Measurements from ENCODE around the gene DSCAM.

Gene DSCAM

GRCh38 chr21:40840401-40841125 is 6.4 kb downstream of the DSCAM start:
- no peak for DNase-seq (ENCODE audit: low read depth)

GRCh38 chr21:40839521-40839920 is 7.4 kb downstream of the DSCAM start:
- DNase-seq (ENCODE audit: low read depth): no peak

DNA sequence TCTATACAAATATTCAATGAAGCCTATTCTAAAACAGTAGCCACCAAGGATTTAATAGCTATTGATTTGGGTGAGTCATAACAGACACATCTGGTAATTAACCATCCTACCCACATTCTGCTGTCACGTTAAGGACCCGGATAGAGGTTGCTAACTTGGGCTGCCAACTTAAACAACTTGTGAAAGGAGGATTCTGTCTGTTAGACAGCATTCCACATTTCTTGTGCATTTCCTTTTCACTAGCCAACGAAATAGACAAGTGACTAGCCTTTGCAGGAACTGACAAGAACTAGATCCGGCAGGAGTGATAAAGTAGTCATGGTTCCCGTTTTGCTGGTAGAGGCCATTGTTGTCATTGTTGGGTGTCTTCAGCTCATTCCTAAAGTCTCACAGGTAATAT is 9.5 kb downstream of the DSCAM start:
- no peak for DNase-seq (ENCODE audit: low read depth)

GRCh38 chr21:40835184-40835694 is 11.7 kb downstream of the DSCAM start:
- DNase-seq (ENCODE audit: low read depth): no peak

GRCh38 chr21:40833184-40833583 is 13.8 kb downstream of the DSCAM start:
- DNase-seq (ENCODE audit: low read depth): no peak

DNA sequence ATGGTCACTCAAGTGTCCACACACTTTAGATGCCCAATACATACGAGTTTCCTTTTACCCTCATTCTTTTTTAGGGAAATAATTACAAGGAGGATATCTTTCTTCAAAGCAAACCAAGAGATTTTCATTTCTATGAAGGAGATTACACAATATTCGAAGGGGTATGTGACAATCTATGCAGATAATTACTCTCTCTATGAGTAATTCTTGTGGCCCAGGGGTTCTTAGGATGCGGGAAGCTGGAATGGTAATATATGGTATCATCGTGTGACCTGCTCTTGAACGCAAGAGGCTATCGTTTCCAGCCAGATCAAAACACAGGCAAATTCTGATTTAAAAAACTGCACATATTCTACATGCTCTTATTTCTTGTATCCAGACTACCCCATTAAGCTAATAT is 14.6 kb downstream of the DSCAM start:
- no peak for DNase-seq (ENCODE audit: low read depth)

- DNase-seq (ENCODE audit: low read depth): no peak
These were observed 16.1 kb downstream of the DSCAM start for GRCh38 chr21:40830836-40831235.

DNA sequence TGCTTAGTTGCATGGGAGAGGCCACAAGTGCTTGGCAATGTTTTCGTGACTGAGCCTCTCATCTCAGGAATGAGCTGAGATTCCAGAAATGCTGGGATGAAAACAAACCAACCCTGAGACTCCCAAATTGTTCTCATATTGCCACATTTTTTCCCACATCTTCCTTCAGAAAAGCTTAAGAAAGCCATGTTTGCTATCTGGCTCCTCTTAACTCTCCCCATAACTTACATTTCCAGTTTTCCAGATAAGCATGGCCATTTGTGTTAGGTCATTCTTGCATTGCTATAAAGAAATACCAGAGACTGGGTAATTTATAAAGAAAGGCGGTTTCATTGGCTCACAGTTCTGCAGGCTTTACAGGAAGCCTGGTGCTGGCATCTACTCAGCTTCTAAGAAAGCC is 17.2 kb downstream of the DSCAM start:
- DNase-seq (ENCODE audit: low read depth): no peak

DNA sequence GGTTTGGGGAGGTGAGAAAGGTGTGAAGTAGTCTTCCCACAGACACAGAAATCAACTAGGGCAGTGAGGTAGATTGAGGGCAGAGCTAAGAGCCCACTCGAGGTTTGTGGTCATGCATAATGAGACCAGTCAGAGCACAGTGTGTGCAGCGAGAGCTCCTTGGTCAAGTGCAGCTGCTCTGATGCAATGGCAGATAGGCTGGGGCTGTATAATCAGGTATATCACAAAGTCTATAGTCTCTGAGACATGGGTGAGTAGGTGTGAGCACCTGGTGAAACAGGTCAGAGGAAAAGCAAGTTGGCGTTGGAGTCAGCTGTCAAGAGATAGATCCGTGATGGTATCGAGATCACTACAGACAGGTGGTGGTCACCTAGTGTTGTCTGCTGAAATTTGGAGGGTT is 17.6 kb downstream of the DSCAM start:
- DNase-seq (ENCODE audit: low read depth): no peak

- DNase-seq (ENCODE audit: low read depth): no peak
These were observed 19.4 kb downstream of the DSCAM start for GRCh38 chr21:40827509-40827908.

- no peak for DNase-seq (ENCODE audit: low read depth)
These were observed 27.7 kb downstream of the DSCAM start for GRCh38 chr21:40819071-40819900.

DNA sequence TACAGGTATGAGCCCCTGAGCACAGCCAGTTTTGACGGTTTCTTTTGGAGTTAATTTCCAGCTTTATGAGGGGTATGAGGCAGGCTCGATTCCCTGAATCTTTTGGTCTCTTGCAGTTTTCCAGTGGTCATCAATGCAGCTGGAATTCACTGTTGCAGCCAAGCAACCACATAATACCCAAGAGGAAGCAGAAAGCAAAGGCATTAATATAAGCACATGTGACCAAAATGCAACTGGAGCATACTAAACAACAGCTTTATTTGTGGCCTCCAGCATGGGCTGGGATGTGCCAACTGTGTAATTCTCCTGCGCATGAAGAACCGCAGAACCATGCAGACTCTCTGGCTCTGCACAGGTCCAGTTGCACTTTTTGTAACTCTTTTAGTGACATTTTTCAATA is 33.0 kb downstream of the DSCAM start:
- DNase-seq (ENCODE audit: low read depth): no peak

DNA sequence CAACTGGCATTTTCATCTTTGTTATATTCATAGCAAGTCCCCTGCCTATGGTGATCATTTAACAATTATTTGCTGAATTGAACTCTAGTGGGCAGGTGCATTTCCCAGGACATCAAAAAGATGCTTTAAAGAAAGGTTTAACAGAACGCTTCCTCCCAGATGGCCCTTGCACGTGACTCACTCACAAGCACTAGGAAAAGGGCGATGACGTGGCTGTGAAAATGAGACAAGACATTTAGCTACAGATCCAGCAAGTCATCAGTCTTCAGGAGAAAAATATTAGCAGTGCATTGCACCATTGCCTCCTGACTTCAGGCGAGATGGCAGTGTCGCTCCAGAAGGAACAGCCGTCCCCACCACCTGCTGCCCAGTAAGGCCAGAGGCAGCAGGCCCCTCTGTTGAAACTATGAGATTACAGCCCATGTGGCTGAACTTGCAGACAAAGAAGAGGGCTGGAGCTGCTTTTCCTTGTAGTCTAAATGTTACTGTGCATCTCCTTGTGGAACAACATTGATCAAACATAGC is 37.2 kb downstream of the DSCAM start:
- no peak for DNase-seq (ENCODE audit: low read depth)

- no peak for DNase-seq (ENCODE audit: low read depth)
These were observed 43.9 kb downstream of the DSCAM start for GRCh38 chr21:40803101-40803500.

- DNase-seq (ENCODE audit: low read depth): no peak
These were observed 46.8 kb downstream of the DSCAM start for GRCh38 chr21:40800126-40800525.

- no peak for DNase-seq (ENCODE audit: low read depth)
These were observed 49.1 kb downstream of the DSCAM start for GRCh38 chr21:40797891-40798290.

DNA sequence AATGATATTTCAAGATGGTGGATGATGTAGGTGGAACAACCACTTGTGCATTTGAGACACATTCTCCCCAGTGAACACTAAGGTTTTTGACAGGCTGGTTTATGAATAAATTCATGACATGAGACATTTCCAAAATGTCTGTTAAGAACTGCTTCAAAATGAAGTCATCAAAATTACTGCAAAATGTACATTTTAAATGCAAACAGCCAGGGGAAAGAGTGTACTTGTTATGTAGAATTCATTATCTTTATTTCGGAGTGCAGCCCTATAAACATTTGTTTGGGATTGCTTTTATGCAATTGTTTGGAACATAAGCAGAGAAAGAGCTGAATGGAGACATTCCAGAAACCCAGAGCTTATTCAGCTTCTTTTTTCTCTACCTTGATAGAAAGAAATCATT is 49.5 kb downstream of the DSCAM start:
- no peak for DNase-seq (ENCODE audit: low read depth)

DNA sequence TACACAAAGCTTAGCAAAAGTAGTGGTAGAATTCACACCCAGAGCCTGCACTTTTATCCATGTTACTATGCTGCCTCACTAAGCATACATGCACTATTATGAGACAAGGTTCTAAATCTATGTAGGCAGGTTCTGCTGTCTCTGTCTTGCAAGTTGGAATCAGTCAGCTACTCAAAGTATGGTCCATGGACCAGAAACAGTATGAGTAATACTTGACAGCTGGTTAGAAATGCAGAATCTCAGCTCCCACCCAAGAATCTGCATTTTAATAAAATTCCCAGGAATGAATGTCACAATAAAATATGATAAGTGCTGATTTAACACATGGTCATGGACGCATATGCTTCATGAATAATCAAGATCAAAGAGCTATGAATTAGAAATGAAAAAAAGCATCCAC is 50.5 kb downstream of the DSCAM start:
- no peak for DNase-seq (ENCODE audit: low read depth)

GRCh38 chr21:40795313-40795712 is 51.6 kb downstream of the DSCAM start:
- DNase-seq (ENCODE audit: low read depth): no peak

- DNase-seq (ENCODE audit: low read depth): no peak
These were observed 54.1 kb downstream of the DSCAM start for GRCh38 chr21:40792691-40793456.

DNA sequence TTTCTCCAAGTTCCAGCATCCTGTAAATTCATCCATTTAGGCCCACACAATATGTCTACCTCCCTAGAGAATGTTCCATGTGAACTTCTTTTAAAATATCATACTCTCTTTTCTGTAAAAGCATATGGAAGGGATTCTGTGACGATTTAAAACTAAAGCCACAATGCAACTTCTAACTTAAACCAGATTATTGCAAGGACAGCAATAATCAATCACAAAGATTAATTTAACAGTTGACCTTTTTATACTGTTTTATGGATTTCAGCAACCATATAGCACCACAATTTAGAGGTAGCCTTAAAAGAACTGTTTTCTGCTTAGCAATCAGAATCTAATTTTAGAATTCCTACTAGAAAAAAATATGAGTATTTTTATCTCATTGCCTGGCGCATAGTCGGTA is 58.3 kb downstream of the DSCAM start:
- no peak for DNase-seq (ENCODE audit: low read depth)

DNA sequence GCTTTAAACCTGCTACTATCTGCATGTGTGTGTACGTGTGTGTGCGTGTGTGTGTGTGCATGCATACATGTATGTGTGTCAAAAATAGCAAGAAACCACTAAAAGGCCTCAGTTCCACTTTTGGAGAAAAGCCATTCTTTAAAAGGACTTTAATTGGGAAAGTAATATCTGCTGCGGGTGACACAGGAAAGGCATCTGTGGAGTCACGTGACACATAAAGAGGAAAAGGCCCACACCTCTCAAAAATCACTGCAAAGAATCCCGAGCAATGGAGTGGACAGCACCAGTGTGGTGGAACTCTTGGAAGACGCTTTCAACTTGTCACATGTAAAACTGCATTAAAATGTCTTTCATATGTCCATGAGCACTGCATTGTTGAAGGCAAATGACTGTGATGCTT is 63.6 kb downstream of the DSCAM start:
- DNase-seq (ENCODE audit: low read depth): no peak

Measured in activated T-cell treated with anti-CD3 and anti-CD28 coated beads for 24 hours (primary cell).